Activated CD8-positive, alpha-beta memory T cell treated with anti-CD3 and anti-CD28 coated beads, Interleukin-2, amount 10 ng/mL, durations not matched to agents 7 days and 5 days (primary cell): ENCODE data around the gene ANKS1A. TPM values are rescaled to one million over a fixed set of nuclear protein-coding genes. Genes with fewer than 3 reads are reported as not detected.
"Not testable (repeated sequence)": the region's sequence is repeated elsewhere in the genome, so short reads cannot be mapped to it uniquely, and the experiment has no call there.

Experiments
- ATAC-seq: fragments of 150-1000 bp; cut with Tn5 transposase; one replicate; pipeline ENCODE4 v1.10.0; 2021; ENCODE audit warnings: moderate library complexity
- CTCF ChIA-PET: fragments of 350-600 bp; sonication (Branson Sonifier 250); formaldehyde crosslinking; loops from one replicate; lab custom pipeline; 2021; ENCODE audit warnings: antibody characterized with exemption; lab: Charles Lee
- DNase-seq: peaks from one replicate; pipeline ENCODE4 v3.0.0-alpha.2; 2020
- H3K27ac Mint-ChIP-seq: one replicate; pipeline ENCODE4 v1.8.0; 2021; ENCODE audit warnings: mild to moderate bottlenecking, mixed read lengths
- H3K27me3 Mint-ChIP-seq: one replicate; pipeline ENCODE4 v1.8.0; 2021; ENCODE audit warnings: mixed read lengths
- H3K36me3 Mint-ChIP-seq: one replicate; pipeline ENCODE4 v1.8.0; 2021; ENCODE audit warnings: mild to moderate bottlenecking, mixed read lengths
- H3K4me1 Mint-ChIP-seq: one replicate; pipeline ENCODE4 v1.8.0; 2021; ENCODE audit warnings: mixed read lengths
- H3K4me3 Mint-ChIP-seq: one replicate; pipeline ENCODE4 v1.8.0; 2021; ENCODE audit warnings: mild to moderate bottlenecking, moderate library complexity, mixed read lengths
- H3K9me3 Mint-ChIP-seq: one replicate; pipeline ENCODE4 v1.8.0; 2022; ENCODE audit warnings: low read depth, mixed read lengths
- total RNA-seq, 2 experiments: library from RNA; stranded (reverse); gene quantifications; one replicate each; pipeline ENCODE4 v1.2.3, GENCODE V29; 2021

The ANKS1A gene
- total RNA-seq, 2 experiments from 2014 or later, result 8.3 to 9.6 TPM

DNA sequence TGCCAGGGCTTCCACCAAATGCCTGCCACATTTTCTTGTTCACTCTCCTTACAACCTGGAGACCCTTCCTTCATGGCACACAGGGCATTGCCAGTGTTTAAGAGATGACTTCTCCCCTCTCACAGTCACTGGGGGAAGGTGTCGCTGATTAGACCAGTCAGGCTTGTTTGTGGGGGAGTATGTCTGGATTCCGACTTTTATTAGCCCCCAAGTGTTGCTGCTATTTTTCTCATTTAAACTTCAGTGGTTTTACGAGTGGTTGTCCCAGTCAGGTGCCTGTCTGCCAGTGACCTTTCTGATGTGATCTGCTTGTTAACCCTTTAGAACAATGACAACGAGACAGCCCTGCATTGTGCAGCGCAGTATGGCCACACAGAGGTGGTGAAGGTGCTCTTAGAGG is 92.3 kb downstream of the ANKS1A start:
- Mint-ChIP-seq H3K27ac (no peak overlapping the region), H3K27me3 (no peaks in the 10 kb centered on the region), H3K36me3 (peaks cover 1% of the 10 kb centered on the region), H3K4me3 (no peak overlapping the region), H3K9me3 (no peaks in the 10 kb centered on the region), H3K4me1 (peaks cover 3% of the 10 kb centered on the region)
- ATAC-seq (no peak), DNase-seq (no peak)
- CTCF ChIA-PET, result interaction anchor here (1.0 kb wide), 1 partner anchor 8 kb away, joined by 3 read pairs; no protein-coding TSS in a partner anchor

DNA sequence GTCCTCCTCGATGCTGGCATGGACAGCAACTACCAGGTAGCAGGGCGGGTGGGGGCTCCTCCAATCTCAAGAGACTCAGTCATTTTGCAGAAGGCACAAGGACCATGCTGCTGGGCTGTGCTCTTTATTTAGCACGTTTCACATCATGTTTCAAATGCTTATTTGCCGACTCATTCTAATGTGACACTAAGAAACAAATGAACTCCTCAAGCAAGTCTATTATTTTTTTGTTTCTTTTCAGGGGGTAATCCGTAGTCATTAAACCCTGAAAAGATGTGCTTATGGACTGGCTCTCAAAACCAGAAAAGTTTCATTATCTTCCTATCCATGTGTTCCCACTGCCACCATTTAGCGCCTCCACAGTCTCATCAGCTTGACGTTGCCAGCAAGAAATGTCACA is 92.9 kb downstream of the ANKS1A start:
- Mint-ChIP-seq H3K36me3 (peaks cover 1% of the 10 kb centered on the region), H3K27me3 (no peaks in the 10 kb centered on the region), H3K4me1 (peaks cover 3% of the 10 kb centered on the region), H3K27ac (no peak overlapping the region), H3K4me3 (no peak overlapping the region), H3K9me3 (no peaks in the 10 kb centered on the region)
- CTCF ChIA-PET, result interaction anchor here (6.7 kb wide), 1 partner anchor 223 kb away, joined by 50 read pairs; no protein-coding TSS in a partner anchor
- ATAC-seq, result no peak
- DNase-seq, result no peak

DNA sequence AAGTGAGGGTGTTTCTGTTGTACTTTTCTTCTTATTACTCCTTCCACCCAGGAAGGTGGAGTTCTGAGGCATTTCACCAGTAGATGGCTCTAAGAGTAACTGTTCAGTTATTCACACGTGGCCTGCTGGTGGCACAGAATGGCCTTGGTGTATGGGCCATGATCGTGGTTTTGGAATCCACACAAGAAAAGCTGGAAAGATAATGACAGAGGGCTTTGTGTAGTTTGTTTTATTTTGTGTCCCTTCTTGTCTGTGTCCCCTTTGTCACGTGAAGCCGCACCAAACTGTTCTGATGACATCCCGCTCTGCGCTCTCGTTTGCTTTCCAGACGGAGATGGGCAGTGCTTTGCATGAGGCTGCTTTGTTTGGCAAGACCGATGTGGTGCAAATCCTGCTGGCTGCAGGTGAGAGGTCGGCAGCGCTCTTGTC is 93.4 kb downstream of the ANKS1A start:
- Mint-ChIP-seq H3K4me3 (no peak overlapping the region), H3K36me3 (peaks cover 1% of the 10 kb centered on the region), H3K4me1 (peaks cover 3% of the 10 kb centered on the region), H3K27me3 (no peaks in the 10 kb centered on the region), H3K27ac (no peak overlapping the region), H3K9me3 (no peaks in the 10 kb centered on the region)
- CTCF ChIA-PET, result interaction anchor here (6.7 kb wide), 1 partner anchor 222 kb away, joined by 50 read pairs; no protein-coding TSS in a partner anchor
- ATAC-seq (no peak), DNase-seq (no peak)

DNA sequence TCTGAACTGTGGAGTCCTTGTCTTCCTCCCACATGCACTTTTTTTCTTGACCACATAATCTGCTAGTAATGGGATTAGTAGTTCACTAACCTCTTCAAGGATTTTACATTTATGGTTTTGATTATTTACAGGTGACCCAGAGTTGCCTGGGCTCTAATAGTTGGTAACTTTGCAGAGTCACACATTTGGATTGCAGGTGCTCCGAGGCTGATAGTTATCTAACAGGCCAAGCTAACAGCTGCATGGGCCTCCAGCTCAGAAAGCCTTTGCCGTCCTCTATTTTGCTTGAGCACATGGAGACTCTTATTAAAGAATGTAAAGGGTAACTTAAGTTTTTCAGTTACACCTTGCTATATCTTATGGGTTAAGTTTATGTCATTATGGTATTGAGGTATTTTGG is 95.4 kb downstream of the ANKS1A start:
- CTCF ChIA-PET, result interaction anchor here (0.6 to 6.7 kb wide), 5 partner anchors 11 to 501 kb away, joined by 3 to 50 read pairs (median 3); no protein-coding TSS in a partner anchor
- Mint-ChIP-seq H3K27ac (no peak overlapping the region), H3K36me3 (peaks cover 1% of the 10 kb centered on the region), H3K4me1 (peaks cover 3% of the 10 kb centered on the region), H3K9me3 (no peaks in the 10 kb centered on the region), H3K4me3 (no peak overlapping the region), H3K27me3 (no peaks in the 10 kb centered on the region)
- DNase-seq, result no peak
- ATAC-seq, result no peak

DNA sequence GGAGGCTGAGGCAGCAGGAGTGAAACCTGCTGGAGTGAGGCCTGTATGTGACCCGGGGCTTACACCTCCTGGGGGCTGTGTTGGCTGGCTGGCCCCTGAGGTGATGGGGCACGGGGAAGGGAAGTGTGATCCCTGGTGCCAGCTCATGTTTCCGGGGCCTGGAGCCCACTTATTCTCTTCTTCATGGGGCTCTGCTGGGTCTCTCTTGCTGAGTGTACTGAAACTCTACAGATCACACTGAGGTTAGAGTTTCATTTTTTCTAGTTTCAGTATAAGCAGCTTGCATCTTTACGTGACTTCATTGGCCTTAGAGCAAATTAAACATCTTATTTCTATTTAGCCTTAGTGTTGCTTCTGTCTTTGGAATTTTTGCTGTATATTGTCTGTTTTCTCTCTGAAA is 96.2 kb downstream of the ANKS1A start:
- CTCF ChIA-PET, result interaction anchor here (1.6 to 6.7 kb wide), 4 partner anchors 154 to 255 kb away, joined by 3 to 50 read pairs (median 14); no protein-coding TSS in a partner anchor
- Mint-ChIP-seq H3K4me1 (peaks cover 3% of the 10 kb centered on the region), H3K4me3 (no peak overlapping the region), H3K27ac (no peak overlapping the region), H3K9me3 (no peaks in the 10 kb centered on the region), H3K36me3 (peaks cover 1% of the 10 kb centered on the region), H3K27me3 (no peaks in the 10 kb centered on the region)
- DNase-seq (no peak), ATAC-seq (no peak)

DNA sequence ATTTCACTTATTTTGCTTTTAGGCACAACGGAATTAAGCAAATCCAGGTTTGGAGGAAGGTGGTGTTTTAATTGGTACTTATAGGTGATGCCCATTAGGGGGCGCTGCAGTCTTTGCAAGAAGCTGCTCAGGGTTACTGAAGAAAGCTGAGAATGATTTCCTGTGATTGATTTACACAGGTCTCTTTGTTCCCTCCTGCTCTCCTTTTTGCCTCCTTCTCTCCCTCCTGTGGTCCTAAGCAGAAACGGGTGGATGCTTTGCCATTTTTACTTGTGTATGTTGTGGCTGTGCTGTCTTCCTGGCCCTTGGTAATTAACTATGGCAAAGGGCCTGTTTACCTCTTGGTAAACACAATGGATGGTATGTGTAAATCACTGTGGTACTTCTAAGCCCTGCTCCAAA is 97.8 kb downstream of the ANKS1A start:
- no peaks in the 10 kb centered on the region for H3K9me3 Mint-ChIP-seq
- H3K27ac Mint-ChIP-seq, result no peak overlapping the region
- H3K4me1 Mint-ChIP-seq, result peaks cover 3% of the 10 kb centered on the region
- no peak overlapping the region for H3K4me3 Mint-ChIP-seq
- DNase-seq (peak; percentile 70), ATAC-seq (peak; percentile 73)
- H3K27me3 Mint-ChIP-seq, result no peaks in the 10 kb centered on the region
- peaks cover 1% of the 10 kb centered on the region for H3K36me3 Mint-ChIP-seq
- CTCF ChIA-PET, result interaction anchor here (0.6 to 6.7 kb wide), 33 partner anchors 10 to 377 kb away, joined by 3 to 50 read pairs (median 4); no protein-coding TSS in a partner anchor

DNA sequence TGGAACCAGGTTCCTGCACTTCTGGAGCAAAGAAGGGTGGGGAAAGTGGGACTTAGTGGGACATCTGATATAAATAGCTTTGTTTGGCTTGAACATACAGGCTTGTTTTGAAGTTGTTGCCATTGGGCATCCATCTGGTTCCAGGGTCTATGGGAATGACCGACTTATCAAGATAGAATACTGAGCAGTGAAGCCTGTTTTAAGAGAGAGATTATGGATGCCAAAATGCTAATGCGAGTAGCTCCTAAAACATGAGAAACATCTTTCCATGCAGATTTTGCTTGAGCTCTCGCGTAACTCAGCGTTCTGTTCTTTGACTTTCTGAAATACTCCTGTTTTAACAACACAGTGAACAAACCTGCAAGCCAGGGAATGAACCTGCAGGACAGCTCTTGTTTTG is 98.5 kb downstream of the ANKS1A start:
- Mint-ChIP-seq H3K27me3 (no peaks in the 10 kb centered on the region), H3K4me3 (no peak overlapping the region)

DNA sequence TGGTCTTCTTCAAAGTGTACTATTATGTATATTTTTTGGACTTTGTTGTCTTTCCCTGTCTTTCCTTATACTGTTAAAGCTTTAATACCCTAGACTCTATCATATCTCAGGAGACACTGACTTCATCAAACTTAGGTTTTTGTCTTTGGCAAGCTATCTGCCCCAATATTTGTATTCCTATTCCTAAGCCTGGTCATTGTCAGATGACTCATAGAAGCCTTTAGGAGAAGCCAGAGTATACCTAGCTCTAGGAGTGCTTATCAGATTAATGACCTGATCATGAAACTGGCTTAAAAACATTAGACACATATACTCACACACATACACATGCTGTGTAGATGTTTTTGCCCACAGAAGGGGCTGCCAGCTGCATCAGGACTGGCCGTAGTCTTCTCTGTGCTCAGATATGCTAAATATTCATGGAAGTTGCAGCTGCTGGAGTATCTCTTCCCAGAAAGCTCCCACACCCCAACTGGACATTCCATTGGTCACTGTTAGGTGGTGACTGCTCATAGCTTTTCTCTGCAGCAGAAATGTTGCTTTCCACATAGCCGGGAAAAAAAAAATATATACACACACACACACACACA is 102.0 kb downstream of the ANKS1A start:
- Mint-ChIP-seq H3K4me3 (no peak overlapping the region), H3K27me3 (no peaks in the 10 kb centered on the region), H3K9me3 (no peaks in the 10 kb centered on the region), H3K36me3 (no peaks in the 10 kb centered on the region), H3K4me1 (no peaks in the 10 kb centered on the region), H3K27ac (no peak overlapping the region)
- CTCF ChIA-PET, result interaction anchor here (1.5 kb wide), 1 partner anchor 149 kb away, joined by 7 read pairs; no protein-coding TSS in a partner anchor
- ATAC-seq (no peak), DNase-seq (no peak)

More for the DNA sequence above, 98.5 kb downstream of the ANKS1A start:
- ATAC-seq (no peak), DNase-seq (no peak)
- no peak overlapping the region for H3K27ac Mint-ChIP-seq
- peaks cover 3% of the 10 kb centered on the region for H3K4me1 Mint-ChIP-seq
- H3K36me3 Mint-ChIP-seq, result no peaks in the 10 kb centered on the region
- CTCF ChIA-PET, result interaction anchor here (0.7 to 6.7 kb wide), 28 partner anchors 11 to 293 kb away, joined by 3 to 50 read pairs (median 4); no protein-coding TSS in a partner anchor
- no peaks in the 10 kb centered on the region for H3K9me3 Mint-ChIP-seq

DNA sequence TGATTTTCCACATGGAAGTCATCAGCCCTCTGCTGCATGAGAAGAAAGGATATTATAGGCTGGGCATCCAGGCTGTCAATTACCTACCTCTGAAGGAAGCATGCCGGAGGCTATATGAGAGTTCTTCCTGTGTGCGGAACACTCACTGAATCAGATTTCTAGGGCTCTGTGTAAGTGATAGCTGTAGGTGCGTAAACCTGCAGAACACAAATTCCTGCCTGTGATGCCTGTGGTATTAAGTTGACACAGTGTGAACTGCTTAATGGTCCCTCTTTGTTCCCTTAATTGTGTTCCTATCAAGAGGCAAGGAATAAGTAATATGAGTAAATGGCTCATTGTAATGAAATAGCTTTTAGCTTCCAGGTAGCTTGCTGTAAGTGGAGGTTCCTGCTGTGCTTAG is 103.3 kb downstream of the ANKS1A start:
- no peak overlapping the region for H3K27ac Mint-ChIP-seq
- CTCF ChIA-PET, result interaction anchor here (0.6 to 1.7 kb wide), 7 partner anchors 37 to 1714 kb away, joined by 3 to 7 read pairs (median 3); no protein-coding TSS in a partner anchor
- no peak overlapping the region for H3K4me3 Mint-ChIP-seq
- ATAC-seq (no peak), DNase-seq (no peak)
- H3K9me3 Mint-ChIP-seq, result no peaks in the 10 kb centered on the region
- H3K27me3 Mint-ChIP-seq, result no peaks in the 10 kb centered on the region
- H3K4me1 Mint-ChIP-seq, result no peaks in the 10 kb centered on the region
- no peaks in the 10 kb centered on the region for H3K36me3 Mint-ChIP-seq

DNA sequence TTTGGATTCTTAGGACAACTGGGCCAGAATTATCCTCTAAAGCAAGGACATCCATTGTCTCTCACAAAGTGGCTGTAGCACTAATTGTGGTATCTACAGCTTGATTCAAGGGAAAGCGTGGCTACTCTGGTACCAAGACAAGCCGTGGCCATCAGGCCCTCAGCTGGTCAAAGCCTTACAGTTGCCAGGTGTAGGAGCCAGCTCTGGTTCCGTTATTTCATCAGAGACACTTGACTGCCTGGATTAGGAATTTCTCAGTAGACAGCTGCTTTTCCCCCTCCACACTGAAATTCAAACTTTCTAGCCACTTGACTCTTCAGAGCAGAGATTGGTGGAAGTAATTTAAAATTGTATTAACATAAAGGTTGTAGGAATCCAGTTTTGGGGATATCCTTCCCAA is 104.2 kb downstream of the ANKS1A start:
- Mint-ChIP-seq H3K4me3 (no peak overlapping the region), H3K27me3 (no peaks in the 10 kb centered on the region), H3K36me3 (no peaks in the 10 kb centered on the region), H3K27ac (no peak overlapping the region), H3K4me1 (no peaks in the 10 kb centered on the region), H3K9me3 (no peaks in the 10 kb centered on the region)
- DNase-seq (no peak), ATAC-seq (no peak)
- CTCF ChIA-PET, result interaction anchor here (0.6 to 1.7 kb wide), 5 partner anchors 36 to 1713 kb away, joined by 3 to 6 read pairs (median 3); no protein-coding TSS in a partner anchor

DNA sequence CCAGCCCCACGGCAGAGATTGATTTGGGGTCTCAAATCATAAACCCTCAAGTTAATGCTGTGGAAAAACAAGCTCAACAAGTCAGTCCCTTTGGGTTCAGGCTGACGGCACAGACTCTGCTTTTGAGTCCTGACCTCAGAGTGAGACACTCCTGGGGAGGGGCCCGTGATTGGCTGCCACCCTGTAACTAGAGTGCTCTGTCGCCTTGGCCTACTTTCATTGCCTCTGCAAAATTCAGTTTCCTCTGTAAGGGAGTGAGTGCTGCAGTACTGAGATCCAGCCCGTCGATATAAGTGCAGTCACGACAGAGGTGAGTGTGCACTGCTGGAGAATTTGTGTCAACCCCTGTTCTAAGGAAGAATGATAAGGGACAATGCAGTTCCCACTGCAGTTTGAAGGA is 105.6 kb downstream of the ANKS1A start:
- CTCF ChIA-PET, result interaction anchor here (0.6 kb wide), 1 partner anchor 127 kb away, joined by 3 read pairs; no protein-coding TSS in a partner anchor
- Mint-ChIP-seq H3K4me3 (no peak overlapping the region), H3K36me3 (no peaks in the 10 kb centered on the region), H3K27ac (no peak overlapping the region), H3K9me3 (no peaks in the 10 kb centered on the region), H3K27me3 (no peaks in the 10 kb centered on the region), H3K4me1 (no peaks in the 10 kb centered on the region)
- no peak for DNase-seq
- no peak for ATAC-seq

DNA sequence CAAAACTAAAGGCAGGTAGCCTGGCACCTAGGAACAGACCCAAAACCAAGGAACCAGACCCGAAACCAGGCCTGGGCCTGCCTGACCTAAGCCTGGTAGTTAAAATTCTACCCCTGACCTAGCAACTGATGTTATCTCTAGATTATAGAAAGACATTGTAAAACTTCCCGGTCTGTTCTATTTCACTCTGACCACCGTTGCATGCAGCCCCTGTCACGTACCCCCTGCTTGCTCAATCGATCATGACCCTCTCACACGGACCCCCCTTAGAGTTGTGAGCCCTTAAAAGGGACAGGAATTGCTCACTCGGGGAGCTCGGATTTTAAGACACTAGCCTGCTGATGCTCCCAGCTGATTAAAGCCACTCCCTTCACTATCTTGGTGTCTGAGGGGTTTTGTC is 109.4 kb downstream of the ANKS1A start:
- CTCF ChIA-PET, result interaction anchor here (1.2 kb wide), 1 partner anchor 12 kb away, joined by 5 read pairs; no protein-coding TSS in a partner anchor
- DNase-seq, ATAC-seq, H3K4me3 Mint-ChIP-seq, H3K4me1 Mint-ChIP-seq, H3K27me3 Mint-ChIP-seq, H3K27ac Mint-ChIP-seq, H3K36me3 Mint-ChIP-seq, H3K9me3 Mint-ChIP-seq: not testable (repeated sequence)

DNA sequence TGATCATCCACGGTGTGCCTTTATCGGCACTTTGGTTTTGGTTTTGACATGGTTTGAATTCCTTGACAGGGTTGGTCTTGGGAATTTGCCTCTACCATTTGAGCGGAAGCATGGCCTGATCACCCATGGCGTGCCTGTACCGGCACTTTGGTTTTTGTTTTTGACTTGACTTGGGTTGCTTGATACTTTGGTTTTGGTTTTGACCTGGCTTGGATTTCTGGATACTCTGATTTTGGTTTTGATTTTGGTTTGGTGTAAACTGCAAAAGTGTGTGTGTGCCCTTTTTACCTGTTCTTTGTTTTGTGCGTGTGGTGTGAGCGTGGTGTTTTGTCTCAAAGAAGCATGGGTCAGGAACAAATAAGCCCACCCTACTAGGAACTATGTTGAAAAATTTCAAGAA is 110.1 kb downstream of the ANKS1A start:
- H3K27ac Mint-ChIP-seq, H3K4me1 Mint-ChIP-seq, H3K4me3 Mint-ChIP-seq, H3K27me3 Mint-ChIP-seq, H3K9me3 Mint-ChIP-seq, H3K36me3 Mint-ChIP-seq, DNase-seq, CTCF ChIA-PET, ATAC-seq: not testable (repeated sequence)

DNA sequence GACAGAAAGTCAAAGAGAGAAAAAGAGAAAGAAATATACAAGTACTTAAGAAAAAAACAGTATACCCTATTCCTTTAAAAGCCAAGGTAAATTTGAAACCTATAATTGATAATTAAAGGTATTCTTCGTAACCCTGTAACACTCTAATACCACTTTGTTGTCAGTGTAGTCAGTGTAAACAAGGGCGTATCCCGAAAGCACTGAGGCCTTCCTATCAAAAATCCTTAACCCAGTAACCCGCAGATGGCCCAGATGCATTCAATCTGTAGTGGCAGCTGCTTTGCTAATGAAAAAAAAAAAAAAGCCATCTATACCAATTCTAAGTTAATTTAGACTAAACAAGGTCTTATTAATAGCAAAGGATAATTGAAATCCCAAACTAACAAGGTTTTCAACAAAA is 110.9 kb downstream of the ANKS1A start:
- DNase-seq, H3K9me3 Mint-ChIP-seq, H3K4me1 Mint-ChIP-seq, H3K4me3 Mint-ChIP-seq, CTCF ChIA-PET, H3K36me3 Mint-ChIP-seq, H3K27me3 Mint-ChIP-seq, ATAC-seq, H3K27ac Mint-ChIP-seq: not testable (repeated sequence)
